ENCODE results near the gene HEMK1. TPM values are rescaled to one million over a fixed set of nuclear protein-coding genes. Genes with fewer than 3 reads are reported as not detected.

The HEMK1 gene
- total RNA-seq, 1 donor: 8.7 TPM

- Histone ChIP-seq H3K9me3 (ENCODE audit: low read depth, low read length) (no peaks in the 10 kb centered on the region), H2AFZ (ENCODE audit: low read length) (no peak overlapping the region), H3K4me1 (ENCODE audit: insufficient read depth, low read length) (peaks cover 37% of the 10 kb centered on the region), H4K20me1 (ENCODE audit: insufficient read depth, low read length) (no peaks in the 10 kb centered on the region), H3K36me3 (ENCODE audit: insufficient read depth, low read length) (peaks cover 2% of the 10 kb centered on the region), H3K4me3 (ENCODE audit: insufficient read depth, low read length) (no peak overlapping the region), H3K27me3 (ENCODE audit: insufficient read depth, low read length) (no peaks in the 10 kb centered on the region), H3K79me2 (ENCODE audit: insufficient read depth, low read length) (peaks cover 64% of the 10 kb centered on the region), H3K27ac (ENCODE audit: low read depth, low read length) (no peak overlapping the region), H3K4me2 (ENCODE audit: insufficient read depth, low read length) (no peak overlapping the region)
- DNase-seq (ENCODE audit: insufficient read length, low spot score, missing footprints): no peak
- no peak for TF ChIP-seq CTCF (IDR thresholded peaks at IDR 0.05; ENCODE audit: extremely low read depth, low read depth, low read length)
Observed at GRCh38 chr3:50620420-50620819, 51.1 kb downstream of the HEMK1 start.

- no peak overlapping the region for H3K4me2 ChIP-seq (ENCODE audit: insufficient read depth, low read length)
- H3K4me3 ChIP-seq (ENCODE audit: insufficient read depth, low read length): no peak overlapping the region
- peaks cover 37% of the 10 kb centered on the region for H3K4me1 ChIP-seq (ENCODE audit: insufficient read depth, low read length)
- H3K27ac ChIP-seq (ENCODE audit: low read depth, low read length): no peak overlapping the region
- H3K9me3 ChIP-seq (ENCODE audit: low read depth, low read length): no peaks in the 10 kb centered on the region
- TF ChIP-seq CTCF (IDR thresholded peaks at IDR 0.05; ENCODE audit: extremely low read depth, low read depth, low read length): no peak
- DNase-seq (ENCODE audit: insufficient read length, low spot score, missing footprints): no peak
- H3K79me2 ChIP-seq (ENCODE audit: insufficient read depth, low read length): peaks cover 68% of the 10 kb centered on the region
- no peaks in the 10 kb centered on the region for H3K27me3 ChIP-seq (ENCODE audit: insufficient read depth, low read length)
- no peak overlapping the region for H2AFZ ChIP-seq (ENCODE audit: low read length)
- H3K36me3 ChIP-seq (ENCODE audit: insufficient read depth, low read length): peaks cover 2% of the 10 kb centered on the region
- no peaks in the 10 kb centered on the region for H4K20me1 ChIP-seq (ENCODE audit: insufficient read depth, low read length)
Observed at GRCh38 chr3:50620820-50621219, 51.5 kb downstream of the HEMK1 start.

- Histone ChIP-seq H4K20me1 (ENCODE audit: insufficient read depth, low read length) (peaks cover 6% of the 10 kb centered on the region), H3K27ac (ENCODE audit: low read depth, low read length) (no peak overlapping the region), H3K9me3 (ENCODE audit: low read depth, low read length) (no peaks in the 10 kb centered on the region), H2AFZ (ENCODE audit: low read length) (no peak overlapping the region), H3K4me2 (ENCODE audit: insufficient read depth, low read length) (no peak overlapping the region), H3K36me3 (ENCODE audit: insufficient read depth, low read length) (peaks cover 2% of the 10 kb centered on the region), H3K79me2 (ENCODE audit: insufficient read depth, low read length) (peaks cover 79% of the 10 kb centered on the region), H3K27me3 (ENCODE audit: insufficient read depth, low read length) (no peaks in the 10 kb centered on the region), H3K4me1 (ENCODE audit: insufficient read depth, low read length) (peaks cover 31% of the 10 kb centered on the region), H3K4me3 (ENCODE audit: insufficient read depth, low read length) (no peak overlapping the region)
- no peak for TF ChIP-seq CTCF (IDR thresholded peaks at IDR 0.05; ENCODE audit: extremely low read depth, low read depth, low read length)
- DNase-seq (ENCODE audit: insufficient read length, low spot score, missing footprints): no peak
Observed at GRCh38 chr3:50622881-50623280, 53.6 kb downstream of the HEMK1 start.

- H3K4me3 ChIP-seq (ENCODE audit: insufficient read depth, low read length): no peak overlapping the region
- peaks cover 81% of the 10 kb centered on the region for H3K79me2 ChIP-seq (ENCODE audit: insufficient read depth, low read length)
- peaks cover 32% of the 10 kb centered on the region for H3K4me1 ChIP-seq (ENCODE audit: insufficient read depth, low read length)
- peak overlapping the region; percentile 36 for H3K27ac ChIP-seq (ENCODE audit: low read depth, low read length)
- H2AFZ ChIP-seq (ENCODE audit: low read length): peak overlapping the region; percentile 12
- peaks cover 2% of the 10 kb centered on the region for H3K36me3 ChIP-seq (ENCODE audit: insufficient read depth, low read length)
- H3K9me3 ChIP-seq (ENCODE audit: low read depth, low read length): no peaks in the 10 kb centered on the region
- H3K27me3 ChIP-seq (ENCODE audit: insufficient read depth, low read length): no peaks in the 10 kb centered on the region
- TF ChIP-seq CTCF (IDR thresholded peaks at IDR 0.05; ENCODE audit: extremely low read depth, low read depth, low read length): no peak
- peaks cover 9% of the 10 kb centered on the region for H4K20me1 ChIP-seq (ENCODE audit: insufficient read depth, low read length)
- DNase-seq (ENCODE audit: insufficient read length, low spot score, missing footprints): peak; percentile 88
- peak overlapping the region; percentile 58 for H3K4me2 ChIP-seq (ENCODE audit: insufficient read depth, low read length)
Observed at GRCh38 chr3:50623840-50624474, 54.6 kb downstream of the HEMK1 start.

Data from osteoblast (primary cell).